Measurements from ENCODE around the gene PDE11A.

PDE11A gene

GRCh38 chr2:177667626-177668025 lies 405.0 kb downstream of the PDE11A start:
- Histone ChIP-seq H3K9ac (ENCODE audit: low read length) (no peak overlapping the region), H4K20me1 (ENCODE audit: insufficient read depth, low read length) (no peaks in the 10 kb centered on the region), H3K4me3 (ENCODE audit: low read length) (no peak overlapping the region), H3K27me3 (ENCODE audit: low read depth, low read length) (no peaks in the 10 kb centered on the region), H3K79me2 (ENCODE audit: low read length) (no peaks in the 10 kb centered on the region), H3K27ac (ENCODE audit: low read length) (no peak overlapping the region), H3K4me2 (ENCODE audit: low read length) (no peak overlapping the region), H3K36me3 (replicated peaks; ENCODE audit: low read depth, low read length) (no peaks in the 10 kb centered on the region), H2AFZ (ENCODE audit: low read depth, low read length) (no peak overlapping the region), H3K4me1 (ENCODE audit: low read length) (peaks cover 43% of the 10 kb centered on the region), H3K9me3 (ENCODE audit: insufficient read depth, low read length) (no peaks in the 10 kb centered on the region)
- TF ChIP-seq EZH2phosphoT487 (IDR thresholded peaks at IDR 0.05; ENCODE audit: low read depth), result no peak
- TF ChIP-seq CTCF (IDR thresholded peaks at IDR 0.05; ENCODE audit: low read depth, low read length), result no peak

- Histone ChIP-seq H3K4me2 (ENCODE audit: low read length) (no peak overlapping the region), H3K27me3 (ENCODE audit: low read depth, low read length) (no peaks in the 10 kb centered on the region), H3K4me1 (ENCODE audit: low read length) (peaks cover 33% of the 10 kb centered on the region), H3K4me3 (ENCODE audit: low read length) (no peak overlapping the region), H3K36me3 (replicated peaks; ENCODE audit: low read depth, low read length) (no peaks in the 10 kb centered on the region), H3K9ac (ENCODE audit: low read length) (no peak overlapping the region), H3K79me2 (ENCODE audit: low read length) (no peaks in the 10 kb centered on the region), H4K20me1 (ENCODE audit: insufficient read depth, low read length) (no peaks in the 10 kb centered on the region), H3K9me3 (ENCODE audit: insufficient read depth, low read length) (no peaks in the 10 kb centered on the region), H3K27ac (ENCODE audit: low read length) (no peak overlapping the region), H2AFZ (ENCODE audit: low read depth, low read length) (no peak overlapping the region)
- TF ChIP-seq EZH2phosphoT487 (IDR thresholded peaks at IDR 0.05; ENCODE audit: low read depth), result no peak
- TF ChIP-seq CTCF (IDR thresholded peaks at IDR 0.05; ENCODE audit: low read depth, low read length), result no peak
These were observed 406.2 kb downstream of the PDE11A start for GRCh38 chr2:177666408-177666807.

DNA sequence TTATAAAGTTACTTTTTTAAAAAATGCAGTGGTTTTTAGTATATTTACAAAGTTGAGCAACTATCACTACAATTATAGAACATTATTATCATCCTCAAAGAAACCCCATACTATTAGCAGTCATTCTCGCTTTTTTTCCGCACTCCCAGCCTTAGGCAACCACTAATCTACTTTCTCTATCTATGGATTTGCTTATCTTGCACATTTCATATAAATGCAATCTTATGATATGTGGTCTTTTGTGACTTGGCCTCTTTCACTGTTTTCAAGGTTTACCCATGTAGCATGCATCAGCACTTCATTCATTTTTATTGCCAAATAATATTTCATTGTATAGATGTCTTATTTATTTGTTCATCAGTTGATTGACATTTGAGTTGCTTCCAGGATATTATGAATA lies 406.6 kb downstream of the PDE11A start:
- no peaks in the 10 kb centered on the region for H3K9me3 ChIP-seq (ENCODE audit: insufficient read depth, low read length)
- H3K36me3 ChIP-seq (replicated peaks; ENCODE audit: low read depth, low read length), result no peaks in the 10 kb centered on the region
- no peak overlapping the region for H2AFZ ChIP-seq (ENCODE audit: low read depth, low read length)
- no peak overlapping the region for H3K9ac ChIP-seq (ENCODE audit: low read length)
- H3K4me3 ChIP-seq (ENCODE audit: low read length), result no peak overlapping the region
- no peaks in the 10 kb centered on the region for H3K79me2 ChIP-seq (ENCODE audit: low read length)
- no peak overlapping the region for H3K27ac ChIP-seq (ENCODE audit: low read length)
- no peak overlapping the region for H3K4me2 ChIP-seq (ENCODE audit: low read length)
- no peak for TF ChIP-seq CTCF (IDR thresholded peaks at IDR 0.05; ENCODE audit: low read depth, low read length)
- no peak for TF ChIP-seq EZH2phosphoT487 (IDR thresholded peaks at IDR 0.05; ENCODE audit: low read depth)
- peaks cover 28% of the 10 kb centered on the region for H3K4me1 ChIP-seq (ENCODE audit: low read length)
- no peaks in the 10 kb centered on the region for H4K20me1 ChIP-seq (ENCODE audit: insufficient read depth, low read length)
- no peaks in the 10 kb centered on the region for H3K27me3 ChIP-seq (ENCODE audit: low read depth, low read length)

GRCh38 chr2:177665328-177665727 lies 407.2 kb downstream of the PDE11A start:
- H3K4me2 ChIP-seq (ENCODE audit: low read length), result no peak overlapping the region
- H3K9me3 ChIP-seq (ENCODE audit: insufficient read depth, low read length), result no peaks in the 10 kb centered on the region
- H3K27me3 ChIP-seq (ENCODE audit: low read depth, low read length), result no peaks in the 10 kb centered on the region
- TF ChIP-seq CTCF (IDR thresholded peaks at IDR 0.05; ENCODE audit: low read depth, low read length) (no peak), EZH2phosphoT487 (IDR thresholded peaks at IDR 0.05; ENCODE audit: low read depth) (no peak)
- H3K9ac ChIP-seq (ENCODE audit: low read length), result no peak overlapping the region
- H3K4me1 ChIP-seq (ENCODE audit: low read length), result peaks cover 22% of the 10 kb centered on the region
- H4K20me1 ChIP-seq (ENCODE audit: insufficient read depth, low read length), result no peaks in the 10 kb centered on the region
- H2AFZ ChIP-seq (ENCODE audit: low read depth, low read length), result no peak overlapping the region
- H3K36me3 ChIP-seq (replicated peaks; ENCODE audit: low read depth, low read length), result no peaks in the 10 kb centered on the region
- H3K27ac ChIP-seq (ENCODE audit: low read length), result no peak overlapping the region
- H3K4me3 ChIP-seq (ENCODE audit: low read length), result no peak overlapping the region
- H3K79me2 ChIP-seq (ENCODE audit: low read length), result no peaks in the 10 kb centered on the region
